ENCODE data around the gene MED26.

Gene MED26

GRCh38 chr19:16611121-16611520, 16.9 kb downstream of the MED26 start:
- TF ChIP-seq, protein P1, sequence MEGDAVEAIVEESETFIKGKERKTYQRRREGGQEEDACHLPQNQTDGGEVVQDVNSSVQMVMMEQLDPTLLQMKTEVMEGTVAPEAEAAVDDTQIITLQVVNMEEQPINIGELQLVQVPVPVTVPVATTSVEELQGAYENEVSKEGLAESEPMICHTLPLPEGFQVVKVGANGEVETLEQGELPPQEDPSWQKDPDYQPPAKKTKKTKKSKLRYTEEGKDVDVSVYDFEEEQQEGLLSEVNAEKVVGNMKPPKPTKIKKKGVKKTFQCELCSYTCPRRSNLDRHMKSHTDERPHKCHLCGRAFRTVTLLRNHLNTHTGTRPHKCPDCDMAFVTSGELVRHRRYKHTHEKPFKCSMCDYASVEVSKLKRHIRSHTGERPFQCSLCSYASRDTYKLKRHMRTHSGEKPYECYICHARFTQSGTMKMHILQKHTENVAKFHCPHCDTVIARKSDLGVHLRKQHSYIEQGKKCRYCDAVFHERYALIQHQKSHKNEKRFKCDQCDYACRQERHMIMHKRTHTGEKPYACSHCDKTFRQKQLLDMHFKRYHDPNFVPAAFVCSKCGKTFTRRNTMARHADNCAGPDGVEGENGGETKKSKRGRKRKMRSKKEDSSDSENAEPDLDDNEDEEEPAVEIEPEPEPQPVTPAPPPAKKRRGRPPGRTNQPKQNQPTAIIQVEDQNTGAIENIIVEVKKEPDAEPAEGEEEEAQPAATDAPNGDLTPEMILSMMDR (conservative IDR thresholded peaks at IDR 0.05) = no peak
- peak overlapping the region; percentile 87; the same call in 1 of the 2 replicates for H3K27ac ChIP-seq

DNA sequence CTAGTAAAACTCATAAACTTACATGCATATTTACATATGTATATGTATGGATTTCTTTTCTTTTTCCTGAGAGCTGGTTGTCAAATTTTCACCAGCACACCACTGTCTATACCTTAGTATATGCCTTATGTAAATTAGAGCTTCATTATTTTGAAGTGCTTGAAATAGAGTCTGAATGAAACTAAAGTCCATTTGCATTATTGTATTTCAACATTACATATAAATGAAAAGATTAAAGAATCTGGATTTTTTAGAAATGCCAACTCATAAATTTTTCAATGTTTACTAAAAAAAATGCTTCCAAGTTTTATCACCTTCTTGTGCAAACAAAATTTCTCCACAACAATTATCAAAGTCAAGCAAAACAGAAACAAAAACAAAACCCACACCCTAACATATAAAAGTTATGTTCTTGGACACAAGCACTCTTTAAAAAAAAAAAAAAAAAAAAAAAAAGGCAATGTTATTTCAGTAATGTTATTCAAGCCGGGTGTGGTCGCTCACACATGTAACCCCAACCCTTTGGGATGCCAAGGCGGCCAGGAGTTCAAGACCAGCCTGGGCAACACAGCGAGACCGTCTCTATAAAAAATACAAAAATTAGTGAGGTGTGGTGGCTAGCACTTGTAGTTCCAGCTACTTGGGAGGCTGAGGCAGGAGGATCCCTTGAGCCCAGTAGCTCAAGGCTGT, 18.3 kb downstream of the MED26 start:
- TF ChIP-seq, protein P1 (conservative IDR thresholded peaks at IDR 0.05) = no peak
- peak overlapping the region; percentile 87 for H3K27ac ChIP-seq

GRCh38 chr19:16608290-16608739, 19.7 kb downstream of the MED26 start:
- TF ChIP-seq, protein P1 (conservative IDR thresholded peaks at IDR 0.05) = no peak
- peak overlapping the region; percentile 87 for H3K27ac ChIP-seq

GRCh38 chr19:16607819-16608218, 20.2 kb downstream of the MED26 start:
- TF ChIP-seq, protein P1 (conservative IDR thresholded peaks at IDR 0.05) = no peak
- peak overlapping the region; percentile 87 for H3K27ac ChIP-seq

DNA sequence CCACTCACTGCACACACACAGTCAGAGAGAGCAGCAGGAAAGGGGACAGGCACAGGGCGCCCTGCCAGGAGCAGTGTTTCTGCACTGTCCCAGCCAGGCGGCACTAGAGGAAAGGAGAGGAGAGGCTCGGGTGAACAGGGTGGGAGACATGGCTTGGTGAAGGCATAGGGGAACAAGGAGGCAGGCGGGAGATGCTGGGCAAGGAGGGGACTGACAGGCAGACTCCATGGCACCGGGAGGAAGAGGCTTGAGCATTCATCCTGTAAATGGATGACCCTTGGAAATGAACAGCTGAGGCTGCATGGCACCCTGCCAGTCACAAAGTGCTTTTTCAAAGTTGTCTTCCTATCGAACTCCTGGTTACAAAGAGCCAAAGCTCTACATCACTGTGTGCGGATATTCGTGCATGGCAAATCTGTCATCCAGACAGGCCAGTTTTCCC, 22.4 kb downstream of the MED26 start:
- H3K27ac ChIP-seq = peak overlapping the region; percentile 87
- TF ChIP-seq, protein P1 (conservative IDR thresholded peaks at IDR 0.05) = peak; percentile 39

DNA sequence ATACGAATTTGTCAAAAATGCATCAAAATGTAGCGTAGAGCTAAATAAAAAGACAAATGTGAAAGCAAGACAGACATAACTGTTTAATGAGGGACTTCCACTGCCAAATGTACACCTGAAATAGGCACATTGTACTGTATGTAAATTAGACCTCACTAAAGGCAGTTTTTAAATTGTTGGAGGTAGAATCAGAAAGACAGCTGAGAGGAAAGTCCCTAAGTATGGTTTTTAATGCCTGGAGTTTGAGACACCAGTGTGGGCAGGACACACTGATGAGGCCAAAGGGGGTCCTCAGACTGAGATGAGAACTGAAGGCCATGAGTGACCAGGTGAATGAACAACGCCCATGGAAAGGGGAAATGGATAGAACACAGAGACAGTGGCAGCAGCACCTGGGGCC, 22.9 kb downstream of the MED26 start:
- TF ChIP-seq, protein P1 (conservative IDR thresholded peaks at IDR 0.05) = no peak
- peak overlapping the region; percentile 87 for H3K27ac ChIP-seq

DNA sequence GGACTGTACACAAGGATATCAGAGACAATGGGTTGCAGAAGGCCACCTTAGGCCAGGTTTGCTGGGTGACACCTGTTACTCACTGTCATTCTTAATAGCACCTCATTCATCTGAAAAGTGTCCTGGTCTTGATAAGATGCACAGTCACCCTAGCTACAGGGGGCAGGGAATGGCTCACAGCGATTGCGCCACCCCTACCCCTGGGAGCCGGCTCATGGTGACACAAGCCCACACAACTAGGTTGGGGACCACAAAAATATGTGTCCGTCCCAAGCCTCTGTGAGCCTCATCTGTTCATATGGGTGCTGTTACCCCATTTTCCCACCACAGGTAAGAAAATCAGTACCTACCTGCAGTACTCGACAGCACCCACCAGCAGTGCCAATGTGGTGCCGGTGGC, 23.4 kb downstream of the MED26 start:
- H3K27ac ChIP-seq = peak overlapping the region; percentile 87
- TF ChIP-seq, protein P1 (conservative IDR thresholded peaks at IDR 0.05) = no peak
